Measurements from ENCODE around the gene ZSCAN25. TPM values are rescaled to one million over a fixed set of nuclear protein-coding genes. Genes with fewer than 3 reads are reported as not detected.

ZSCAN25 gene
- total RNA-seq, 1 donor from 2014 or later: 11.0 TPM

DNA sequence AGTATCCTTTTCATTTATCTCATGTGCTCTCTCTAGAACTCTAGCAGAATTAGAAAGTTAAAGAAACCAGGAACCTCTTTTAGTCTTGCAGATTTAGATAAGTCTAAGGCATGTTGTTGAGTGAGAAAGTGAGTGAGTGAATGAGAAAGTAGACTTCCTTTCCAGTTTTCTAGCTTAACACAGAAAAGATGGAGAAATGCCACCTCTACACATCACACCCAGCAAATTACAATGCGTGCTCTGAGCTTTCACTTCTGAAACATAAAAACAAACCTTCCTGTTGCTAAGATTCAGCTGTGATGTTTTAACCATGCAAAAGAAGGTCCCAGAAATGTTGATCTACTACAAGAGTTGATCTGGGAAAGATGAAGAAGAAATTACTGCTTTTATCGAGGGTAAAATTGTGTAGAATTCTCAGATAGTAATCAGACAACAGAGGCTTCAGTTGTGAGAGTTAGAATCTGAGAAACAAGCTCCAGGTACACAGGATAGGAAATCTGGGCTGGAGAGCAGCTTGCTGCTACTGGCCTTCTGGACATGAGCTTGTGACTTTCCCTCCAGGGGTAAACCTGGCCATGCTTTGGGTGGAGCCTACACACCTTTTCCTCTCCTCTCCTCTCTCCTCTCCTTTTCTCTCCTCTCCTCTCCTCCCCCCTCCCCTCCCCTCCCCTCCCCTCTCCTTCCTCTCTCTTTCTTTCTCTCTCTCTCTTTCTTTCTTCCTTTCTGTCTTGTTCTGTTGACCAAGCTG, 58.4 kb downstream of the ZSCAN25 start:
- DNase-seq (ENCODE audit: low read depth): no peak
- H3K4me3 ChIP-seq (ENCODE audit: low read depth, low read length): no peak overlapping the region
- TF ChIP-seq, protein P1, sequence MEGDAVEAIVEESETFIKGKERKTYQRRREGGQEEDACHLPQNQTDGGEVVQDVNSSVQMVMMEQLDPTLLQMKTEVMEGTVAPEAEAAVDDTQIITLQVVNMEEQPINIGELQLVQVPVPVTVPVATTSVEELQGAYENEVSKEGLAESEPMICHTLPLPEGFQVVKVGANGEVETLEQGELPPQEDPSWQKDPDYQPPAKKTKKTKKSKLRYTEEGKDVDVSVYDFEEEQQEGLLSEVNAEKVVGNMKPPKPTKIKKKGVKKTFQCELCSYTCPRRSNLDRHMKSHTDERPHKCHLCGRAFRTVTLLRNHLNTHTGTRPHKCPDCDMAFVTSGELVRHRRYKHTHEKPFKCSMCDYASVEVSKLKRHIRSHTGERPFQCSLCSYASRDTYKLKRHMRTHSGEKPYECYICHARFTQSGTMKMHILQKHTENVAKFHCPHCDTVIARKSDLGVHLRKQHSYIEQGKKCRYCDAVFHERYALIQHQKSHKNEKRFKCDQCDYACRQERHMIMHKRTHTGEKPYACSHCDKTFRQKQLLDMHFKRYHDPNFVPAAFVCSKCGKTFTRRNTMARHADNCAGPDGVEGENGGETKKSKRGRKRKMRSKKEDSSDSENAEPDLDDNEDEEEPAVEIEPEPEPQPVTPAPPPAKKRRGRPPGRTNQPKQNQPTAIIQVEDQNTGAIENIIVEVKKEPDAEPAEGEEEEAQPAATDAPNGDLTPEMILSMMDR (conservative IDR thresholded peaks at IDR 0.05; ENCODE audit: low read depth, low read length): no peak

DNA sequence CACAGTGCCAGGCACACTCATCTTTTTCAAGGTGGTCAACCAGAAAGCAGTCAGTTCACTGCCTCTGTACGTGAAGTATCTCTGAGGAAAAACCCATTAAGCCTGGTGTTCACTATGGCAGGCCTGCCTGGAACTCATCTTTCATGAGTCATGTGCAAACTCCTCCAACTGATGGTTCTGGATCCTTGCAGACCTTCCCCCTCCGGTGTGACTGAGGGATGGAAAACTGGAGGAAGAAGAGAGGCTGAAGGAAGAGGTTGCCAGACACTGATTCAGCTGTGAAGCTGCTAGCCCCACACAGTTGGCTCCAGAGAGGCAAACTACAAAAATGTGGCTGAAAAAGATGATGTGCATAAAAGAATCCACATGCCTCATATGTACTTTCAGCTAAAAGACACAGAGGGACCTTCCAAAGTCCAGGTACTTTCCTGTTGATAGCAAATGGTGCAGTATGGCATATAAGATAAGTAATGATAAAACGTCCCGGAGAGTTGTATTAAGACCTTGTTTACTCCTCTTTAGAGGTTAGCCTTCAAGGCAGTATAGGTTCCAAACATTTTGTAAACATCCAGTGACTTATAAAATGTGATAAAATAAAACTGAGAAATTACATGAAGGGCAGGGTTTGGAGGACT, 60.4 kb downstream of the ZSCAN25 start:
- peak overlapping the region; percentile 57 for H3K4me3 ChIP-seq (ENCODE audit: low read depth, low read length)
- TF ChIP-seq, protein P1 (conservative IDR thresholded peaks at IDR 0.05; ENCODE audit: low read depth, low read length): no peak
- no peak for DNase-seq (ENCODE audit: low read depth)

DNA sequence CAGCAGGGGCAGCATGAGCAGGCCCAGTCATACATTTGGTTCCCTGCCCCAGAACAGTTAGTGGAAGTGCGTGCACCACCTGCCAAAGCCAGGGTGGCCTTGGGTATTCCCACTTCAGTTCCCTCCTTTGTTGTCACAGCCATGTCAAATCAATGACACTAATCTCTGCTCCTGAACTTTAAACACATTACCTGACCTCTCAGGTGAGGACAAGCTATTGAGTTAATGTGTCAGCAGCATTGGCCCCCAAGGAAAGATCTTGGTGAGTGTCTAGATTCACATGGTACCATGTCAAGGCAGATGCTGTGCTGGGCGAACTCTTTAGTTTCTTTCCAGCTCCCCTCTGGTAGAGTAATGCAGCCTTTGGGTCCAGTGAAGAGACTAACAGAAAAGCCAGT, 60.9 kb downstream of the ZSCAN25 start:
- peak overlapping the region; percentile 57 for H3K4me3 ChIP-seq (ENCODE audit: low read depth, low read length)
- TF ChIP-seq, protein P1 (conservative IDR thresholded peaks at IDR 0.05; ENCODE audit: low read depth, low read length): no peak
- no peak for DNase-seq (ENCODE audit: low read depth)

DNA sequence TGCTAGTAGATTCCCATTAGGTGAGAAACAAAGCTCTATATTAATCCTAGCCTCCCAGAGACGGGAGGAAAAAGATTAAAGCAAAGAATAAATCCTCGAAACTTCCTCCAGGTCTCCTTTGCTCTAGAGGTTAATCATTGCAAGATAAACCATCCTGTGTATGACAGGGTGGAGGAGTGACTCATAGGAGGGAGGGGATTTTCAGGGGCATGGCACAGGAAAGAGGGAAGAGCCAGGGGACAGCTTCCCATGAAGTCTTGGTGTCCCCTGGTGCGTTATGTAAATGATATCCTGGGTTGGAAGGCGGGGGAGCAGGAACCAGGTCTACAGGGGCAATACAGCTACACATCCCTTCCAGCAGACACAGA, 62.3 kb downstream of the ZSCAN25 start:
- TF ChIP-seq, protein P1 (conservative IDR thresholded peaks at IDR 0.05; ENCODE audit: low read depth, low read length): no peak
- peak; percentile 66 for DNase-seq (ENCODE audit: low read depth)
- peak overlapping the region; percentile 57 for H3K4me3 ChIP-seq (ENCODE audit: low read depth, low read length)

DNA sequence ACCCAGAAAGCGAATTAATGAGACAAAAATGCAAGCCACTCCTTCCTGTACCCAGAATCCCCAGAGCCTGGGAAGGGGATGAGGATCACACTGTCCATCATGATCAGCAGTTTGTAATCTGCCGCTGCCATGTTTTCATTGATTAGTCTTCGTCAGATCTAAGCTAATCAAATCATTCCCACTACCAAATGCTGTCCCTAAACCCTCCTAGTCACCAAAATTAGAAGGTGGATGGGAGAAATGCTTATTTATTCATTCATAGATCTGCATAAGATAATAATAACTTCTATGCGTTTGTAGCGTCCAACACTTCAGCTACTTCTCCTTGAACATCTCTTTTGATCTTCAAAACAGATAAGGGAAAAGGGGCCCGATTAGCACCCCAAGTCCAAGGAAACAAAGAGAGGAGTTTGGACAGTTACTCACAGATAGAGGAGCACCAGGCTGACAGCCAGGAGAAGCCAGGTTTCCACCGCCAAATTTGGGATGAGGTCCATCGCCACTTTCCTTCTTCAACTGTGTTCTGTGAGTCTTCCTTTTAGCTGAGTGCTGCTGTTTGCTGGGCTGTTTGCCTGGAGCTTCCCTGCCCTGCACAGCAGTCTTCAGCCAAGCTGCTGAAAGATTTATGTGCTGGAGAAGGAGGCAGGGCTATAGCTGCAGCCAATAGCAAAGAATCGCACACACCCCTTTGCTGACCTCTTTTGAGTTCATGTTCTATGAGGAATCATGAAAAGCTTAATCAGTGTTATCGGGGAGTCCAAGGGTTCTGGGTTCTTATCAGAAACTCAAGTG, 62.9 kb downstream of the ZSCAN25 start, which contains the start of gene CYP3A5:
CYP3A5 (minus strand) TSS at position 597 of the 792 bp plus-strand sequence; CDS start at position 497, 100 bp downstream.
- TF ChIP-seq, protein P1 (conservative IDR thresholded peaks at IDR 0.05; ENCODE audit: low read depth, low read length): no peak
- peak; percentile 27 for DNase-seq (ENCODE audit: low read depth)
- H3K4me3 ChIP-seq (ENCODE audit: low read depth, low read length): peak within 1 kb of the TSS; percentile 57

Other genes starting within 250 kb of the ZSCAN25 start
- 378 and 509 TPM in 2 replicates for gene ARPC1B, start 242.2 kb upstream of the ZSCAN25 start, total RNA-seq
- gene PDAP1, start 208.3 kb upstream of the ZSCAN25 start, total RNA-seq: 123 and 159 TPM in 2 replicates
- 134 and 136 TPM in 2 replicates for gene BUD31, start 208.0 kb upstream of the ZSCAN25 start, total RNA-seq
- gene PTCD1, start 178.1 kb upstream of the ZSCAN25 start, total RNA-seq: 4.0 and 7.2 TPM in 2 replicates
- 15.8 and 43.1 TPM in 2 replicates for gene CPSF4, start 178.0 kb upstream of the ZSCAN25 start, total RNA-seq
- 1,313 and 2,133 TPM in 2 replicates for gene ATP5MF, start 150.8 kb upstream of the ZSCAN25 start, total RNA-seq
- gene ZNF789, start 144.1 kb upstream of the ZSCAN25 start, total RNA-seq: 10.7 and 11.6 TPM in 2 replicates
- 14.7 and 15.7 TPM in 2 replicates for gene ZNF394, start 116.7 kb upstream of the ZSCAN25 start, total RNA-seq
- 7.7 and 8.2 TPM in 2 replicates for gene ZKSCAN5, start 112.3 kb upstream of the ZSCAN25 start, total RNA-seq
- gene FAM200A, start 64.8 kb upstream of the ZSCAN25 start, total RNA-seq: 6.0 and 6.2 TPM in 2 replicates
- 31.5 and 53.8 TPM in 2 replicates for gene ZNF655, start 58.3 kb upstream of the ZSCAN25 start, total RNA-seq
- gene TMEM225B, start 18.7 kb upstream of the ZSCAN25 start, total RNA-seq: 0.17 and 0.43 TPM in 2 replicates
- 0.75 TPM in 1 of 2 replicates, not detected in the other for gene CYP3A5, start 63.0 kb downstream of the ZSCAN25 start, total RNA-seq
- gene CYP3A7, start 118.2 kb downstream of the ZSCAN25 start, total RNA-seq: 0.12 TPM in 1 of 2 replicates, not detected in the other
- gene CYP3A4, start 167.2 kb downstream of the ZSCAN25 start, total RNA-seq: not detected in 2 replicates
- not detected in 2 replicates for gene CYP3A43, start 211.1 kb downstream of the ZSCAN25 start, total RNA-seq